KMS-11 (cell line): Measurements from ENCODE around the gene ABTB1.
A peak's percentile ranks its signal among the peaks of the same experiment; 100 is the strongest.

Experiments
- H2AFZ ChIP-seq: fragments of 200-600 bp; sonication (generic); 2 replicates; pipeline ENCODE4 v1.6.1; 2016; ENCODE audit warnings: antibody characterized with exemption, mixed run types, low read depth
- H3K27ac ChIP-seq: fragments of 200-600 bp; sonication (generic); 2 replicates; pipeline ENCODE4 v1.6.1; 2016; ENCODE audit warnings: mild to moderate bottlenecking, mixed run types
- H3K27me3 ChIP-seq: fragments of 200-600 bp; sonication (generic); 2 replicates; pipeline ENCODE4 v1.6.1; 2017; ENCODE audit warnings: mild to moderate bottlenecking, low read depth, mixed run types, moderate library complexity; ENCODE audit not compliant: insufficient read depth
- H3K36me3 ChIP-seq: fragments of 200-600 bp; sonication (generic); 2 replicates; pipeline ENCODE4 v1.6.1; 2017; ENCODE audit warnings: mild to moderate bottlenecking, mixed run types; ENCODE audit not compliant: insufficient read depth
- H3K4me1 ChIP-seq: fragments of 200-600 bp; sonication (generic); 2 replicates; pipeline ENCODE4 v1.6.1; 2016; ENCODE audit warnings: mild to moderate bottlenecking, low read depth, mixed run types; ENCODE audit not compliant: poor library complexity, severe bottlenecking
- H3K4me2 ChIP-seq: fragments of 200-600 bp; sonication (generic); 2 replicates; pipeline ENCODE4 v1.7.0; 2016; ENCODE audit warnings: mild to moderate bottlenecking, mixed run types
- H3K4me3 ChIP-seq: fragments of 200-600 bp; sonication (generic); IDR thresholded peaks from 2 replicates; pipeline ENCODE4 v1.6.1; 2017; ENCODE audit warnings: low read depth, low read length, mixed read lengths; ENCODE audit not compliant: insufficient read depth
- H3K79me2 ChIP-seq: fragments of 200-600 bp; sonication (generic); 2 replicates; pipeline ENCODE4 v1.6.1; 2016; ENCODE audit warnings: low read depth, mixed run types; ENCODE audit not compliant: insufficient read depth
- H3K9ac ChIP-seq: fragments of 200-600 bp; sonication (generic); 2 replicates; pipeline ENCODE4 v1.6.1; 2016; ENCODE audit warnings: mild to moderate bottlenecking, mixed run types
- H4K20me1 ChIP-seq: fragments of 200-600 bp; sonication (generic); 2 replicates; pipeline ENCODE4 v1.6.1; 2016; ENCODE audit warnings: mild to moderate bottlenecking, mixed run types; ENCODE audit not compliant: insufficient read depth
- TF ChIP-seq, protein P1 (sequence below): fragments of 200-600 bp; sonication (generic); conservative IDR thresholded peaks from 2 replicates; pipeline ENCODE4 v1.6.1; 2017; ENCODE audit warnings: low read depth, mild to moderate bottlenecking, antibody characterized with exemption, low read length, moderate library complexity, mixed read lengths

Gene ABTB1

DNA sequence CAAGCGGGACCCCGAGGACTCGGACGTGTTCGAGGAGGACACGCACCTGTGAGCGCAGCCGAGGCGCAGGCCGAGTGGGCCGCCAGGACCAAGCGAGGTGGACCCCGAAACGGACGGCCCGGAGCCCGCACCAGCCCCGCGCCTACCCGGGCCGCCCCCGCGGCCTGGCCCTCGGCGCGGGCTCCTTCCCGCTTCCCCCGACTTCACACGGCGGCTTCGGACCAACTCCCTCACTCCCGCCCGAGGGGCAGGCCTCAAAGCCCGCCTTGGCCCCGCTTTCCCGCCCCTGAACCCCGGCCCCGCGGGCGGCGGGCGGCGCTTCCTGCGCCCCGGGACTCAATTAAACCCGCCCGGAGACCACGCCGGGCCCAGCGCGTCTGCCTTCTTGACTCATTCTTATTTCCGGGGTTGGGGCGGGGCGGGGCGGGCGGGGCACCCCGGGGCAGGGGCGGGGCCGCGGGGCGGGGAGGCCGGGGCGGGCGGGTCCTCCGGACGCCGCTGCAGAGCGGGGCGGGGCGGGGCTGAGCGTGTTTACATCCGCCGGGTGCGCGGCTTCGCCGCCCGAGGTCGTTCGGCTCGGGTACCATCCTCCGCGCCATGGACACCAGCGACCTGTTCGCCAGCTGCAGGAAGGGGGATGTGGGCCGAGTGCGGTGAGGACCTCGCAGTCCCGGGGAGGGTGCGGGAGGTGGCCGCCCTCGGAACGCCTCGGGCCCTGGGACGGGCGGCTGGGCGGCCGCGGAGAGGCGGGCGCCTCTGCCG, at the start of gene ABTB1:
Gene ABTB1, plus strand, starts transcription at position 524 of the 762 bp plus-strand sequence. Its CDS starts 74 bp downstream, at position 598.
- Histone ChIP-seq H4K20me1 (no peaks in the 10 kb centered on the region), H3K79me2 (no peaks in the 10 kb centered on the region), H3K9ac (peak within 1 kb of the TSS; percentile 98), H3K4me2 (peak within 1 kb of the TSS; percentile 99), H3K4me1 (peaks cover 13% of the 10 kb centered on the region), H2AFZ (peak within 1 kb of the TSS; percentile 99), H3K4me3 (peak within 1 kb of the TSS; percentile 78), H3K27ac (peak within 1 kb of the TSS; percentile 74), H3K36me3 (no peaks in the 10 kb centered on the region), H3K27me3 (no peaks in the 10 kb centered on the region)
- TF ChIP-seq, protein P1, sequence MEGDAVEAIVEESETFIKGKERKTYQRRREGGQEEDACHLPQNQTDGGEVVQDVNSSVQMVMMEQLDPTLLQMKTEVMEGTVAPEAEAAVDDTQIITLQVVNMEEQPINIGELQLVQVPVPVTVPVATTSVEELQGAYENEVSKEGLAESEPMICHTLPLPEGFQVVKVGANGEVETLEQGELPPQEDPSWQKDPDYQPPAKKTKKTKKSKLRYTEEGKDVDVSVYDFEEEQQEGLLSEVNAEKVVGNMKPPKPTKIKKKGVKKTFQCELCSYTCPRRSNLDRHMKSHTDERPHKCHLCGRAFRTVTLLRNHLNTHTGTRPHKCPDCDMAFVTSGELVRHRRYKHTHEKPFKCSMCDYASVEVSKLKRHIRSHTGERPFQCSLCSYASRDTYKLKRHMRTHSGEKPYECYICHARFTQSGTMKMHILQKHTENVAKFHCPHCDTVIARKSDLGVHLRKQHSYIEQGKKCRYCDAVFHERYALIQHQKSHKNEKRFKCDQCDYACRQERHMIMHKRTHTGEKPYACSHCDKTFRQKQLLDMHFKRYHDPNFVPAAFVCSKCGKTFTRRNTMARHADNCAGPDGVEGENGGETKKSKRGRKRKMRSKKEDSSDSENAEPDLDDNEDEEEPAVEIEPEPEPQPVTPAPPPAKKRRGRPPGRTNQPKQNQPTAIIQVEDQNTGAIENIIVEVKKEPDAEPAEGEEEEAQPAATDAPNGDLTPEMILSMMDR = no peak

DNA sequence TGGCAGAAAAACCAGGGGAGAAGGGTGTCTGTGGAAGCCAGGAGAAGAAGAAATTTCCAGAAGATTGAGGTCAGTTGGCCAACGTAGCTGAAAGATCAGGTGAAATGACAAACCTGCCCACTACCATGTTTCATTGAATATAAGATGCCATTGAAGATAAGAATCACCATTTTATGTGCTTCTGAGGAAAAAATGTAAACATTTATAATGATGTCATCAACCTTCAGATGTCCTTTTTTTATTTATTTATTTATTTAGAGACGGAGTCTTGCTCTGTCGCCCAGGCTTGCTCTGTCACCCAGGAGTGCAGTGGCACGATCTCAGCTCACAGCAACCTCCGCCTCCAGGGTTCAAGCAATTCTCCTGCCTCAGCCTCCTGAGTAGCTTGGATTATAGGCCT, 48.7 kb upstream of the ABTB1 start:
- TF ChIP-seq, protein P1 = no peak
- Histone ChIP-seq H4K20me1 (no peaks in the 10 kb centered on the region), H3K27ac (no peak overlapping the region), H3K79me2 (no peaks in the 10 kb centered on the region), H3K36me3 (peaks cover under 1% of the 10 kb centered on the region; the same call in 1 of the 2 replicates), H3K4me1 (peaks cover 7% of the 10 kb centered on the region), H2AFZ (no peak overlapping the region), H3K4me2 (no peak overlapping the region), H3K9ac (no peak overlapping the region), H3K27me3 (no peaks in the 10 kb centered on the region), H3K4me3 (no peak overlapping the region)

DNA sequence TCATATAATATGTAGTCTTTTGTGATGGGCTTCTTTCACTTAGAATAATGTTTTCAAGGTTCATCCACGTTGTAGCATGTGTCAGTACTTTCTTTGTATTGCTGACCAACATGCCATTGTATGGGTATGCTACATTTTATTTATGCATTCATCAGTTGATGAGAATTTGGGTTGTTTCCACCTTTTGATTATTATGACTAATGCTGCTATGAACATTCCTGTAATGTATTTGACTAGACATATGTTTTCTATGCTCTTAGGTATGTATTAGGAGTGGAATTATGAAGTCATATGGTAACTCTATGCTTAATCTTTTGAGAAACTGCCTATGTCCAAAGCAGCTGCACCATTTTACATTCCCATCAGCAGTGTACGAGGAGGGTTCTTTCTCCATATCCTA, 46.9 kb upstream of the ABTB1 start:
- Histone ChIP-seq H3K9ac (no peak overlapping the region), H3K27me3 (no peaks in the 10 kb centered on the region), H3K36me3 (no peaks in the 10 kb centered on the region; the same call in 1 of the 2 replicates), H4K20me1 (no peaks in the 10 kb centered on the region), H3K4me1 (peaks cover 7% of the 10 kb centered on the region), H3K4me3 (no peak overlapping the region), H3K4me2 (no peak overlapping the region), H3K79me2 (no peaks in the 10 kb centered on the region), H3K27ac (no peak overlapping the region), H2AFZ (no peak overlapping the region)
- TF ChIP-seq, protein P1 = no peak

DNA sequence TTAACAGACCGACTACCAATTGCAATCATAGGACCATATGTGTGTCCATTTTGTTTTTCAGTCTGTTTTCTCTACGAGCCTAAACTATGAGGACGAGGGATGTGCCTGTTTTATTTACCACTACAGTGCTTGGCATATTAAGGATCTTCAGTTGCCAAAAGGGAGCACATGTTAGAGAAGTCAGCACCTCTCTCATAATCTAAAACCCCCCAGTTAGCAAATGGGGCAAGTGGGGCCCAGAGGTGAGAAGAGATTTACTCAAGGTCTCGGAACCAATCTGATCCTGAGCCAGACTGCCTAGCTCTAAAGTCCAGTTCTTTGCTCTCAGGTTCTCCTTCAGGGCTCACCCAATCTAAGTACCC, 44.3 kb upstream of the ABTB1 start:
- Histone ChIP-seq H4K20me1 (no peaks in the 10 kb centered on the region), H3K36me3 (no peaks in the 10 kb centered on the region), H3K27ac (no peak overlapping the region), H2AFZ (no peak overlapping the region), H3K79me2 (no peaks in the 10 kb centered on the region), H3K27me3 (no peaks in the 10 kb centered on the region), H3K4me2 (no peak overlapping the region), H3K4me1 (peaks cover 7% of the 10 kb centered on the region), H3K4me3 (no peak overlapping the region), H3K9ac (no peak overlapping the region)
- TF ChIP-seq, protein P1 = no peak
